Heart left ventricle (tissue), 13 donors: ENCODE data around the gene PPTC7.

Experiments
- CTCF ChIP-seq, 12 donors: fragments of 200-600 bp; sonication (generic) in 4 of 12; IDR thresholded peaks; one replicate each; pipeline versions ENCODE4 v1.5.0 to v1.8.0; 2018 to 2022; ENCODE audit warnings: antibody characterized with exemption in 12 of 12, mild to moderate bottlenecking in 5 of 12
- POLR2A ChIP-seq, 2 donors: fragments of 450-650 bp; IDR thresholded peaks; one replicate each; pipeline ENCODE4 v1.6.1; 2017; ENCODE audit warnings: antibody characterized with exemption in 2 of 2, mild to moderate bottlenecking in 2 of 2, moderate library complexity in 2 of 2
- donor health status: ischemic (EF 13 %, LVEDD 7.1; RV severe dilation, severe dysfunction).
- donor health status: DM: no; HTN: yes; CAD: no.
- donor health status: DM: no; HTN: no; CAD: no.
- donor health status: ischemic (EF 25% LVEDD 6.9; RV normal size, moderate dysfunction).
- donor health status: ischemic (EF 25% LVEDD 5.7; RV mildly dilated, moderate dysfunction).
- donor health status: ischemic (EF 35%, LVEDD 5.7; RV mildly dilated, moderate dysfunction).
- donor health status: nonischemic (EF 11% LVEDD 7.7; RV severe dilation, severe dysfunction).
- donor health status: DM: yes; HTN: yes; CAD: no.
- donor health status: PGD.
- donor health status: ischemic (EF 29% LVEDD 5.4; RV normal size, mild dysfunction).
- donor health status: nonischemic (EF 23%, LVEDD 6.1; RV moderate dilation, normal function).

DNA sequence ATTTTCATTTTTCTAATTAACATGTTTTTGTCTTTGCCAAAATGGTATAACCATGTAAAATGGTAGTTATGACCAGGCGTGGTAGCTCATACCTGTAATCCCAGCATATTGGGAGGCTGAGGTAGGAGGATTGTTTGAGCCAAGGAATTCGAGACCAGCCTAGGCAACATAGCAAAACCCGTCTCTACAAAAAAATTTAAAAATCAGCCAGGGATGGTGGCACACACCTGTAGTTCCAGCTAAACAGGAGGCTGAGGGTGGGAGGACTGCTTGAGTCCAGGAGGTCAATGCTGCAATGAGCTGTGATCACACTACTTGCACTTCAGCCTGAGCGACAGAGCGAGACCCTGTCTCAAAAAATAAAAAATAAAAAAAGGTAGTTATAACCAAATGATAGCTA, 23.1 kb downstream of the PPTC7 start:
- TF ChIP-seq POLR2A (IDR thresholded peaks at IDR 0.05) (no peak), CTCF (IDR thresholded peaks at IDR 0.05) (no peak)
